AG04449 (cell line): ENCODE measurements around the gene IL36B.

ENCODE experiments used
- CTCF ChIA-PET: fragments of 350-600 bp; formaldehyde crosslinking; extraction: SDS; loops from one replicate; lab custom pipeline; 2021; ENCODE audit warnings: antibody characterized with exemption; lab: Yijun Ruan, JAX
- POLR2A ChIA-PET: fragments of 400-600, 350-600 bp; formaldehyde crosslinking; extraction: SDS; loops from one replicate; lab custom pipeline; 2020; ENCODE audit warnings: antibody characterized with exemption, inconsistent platforms; lab: Yijun Ruan, JAX
- DNase-seq: peaks from one replicate; pipeline ENCODE4 v3.0.0-alpha.2; 2010; ENCODE audit warnings: low read depth, low spot score
- H3K4me3 ChIP-seq: 2 replicates; pipeline ENCODE4 v1.5.1; 2011; ENCODE audit warnings: low read depth, mild to moderate bottlenecking, control low read depth, low read length
- TF ChIP-seq, protein P1 (sequence below): IDR thresholded peaks from one replicate; pipeline ENCODE4 v1.5.1; 2011; ENCODE audit warnings: mild to moderate bottlenecking, moderate library complexity, low read length, control low read depth, inconsistent platforms; ENCODE audit not compliant: insufficient read depth; ENCODE audit errors: missing control alignments

IL36B gene

DNA sequence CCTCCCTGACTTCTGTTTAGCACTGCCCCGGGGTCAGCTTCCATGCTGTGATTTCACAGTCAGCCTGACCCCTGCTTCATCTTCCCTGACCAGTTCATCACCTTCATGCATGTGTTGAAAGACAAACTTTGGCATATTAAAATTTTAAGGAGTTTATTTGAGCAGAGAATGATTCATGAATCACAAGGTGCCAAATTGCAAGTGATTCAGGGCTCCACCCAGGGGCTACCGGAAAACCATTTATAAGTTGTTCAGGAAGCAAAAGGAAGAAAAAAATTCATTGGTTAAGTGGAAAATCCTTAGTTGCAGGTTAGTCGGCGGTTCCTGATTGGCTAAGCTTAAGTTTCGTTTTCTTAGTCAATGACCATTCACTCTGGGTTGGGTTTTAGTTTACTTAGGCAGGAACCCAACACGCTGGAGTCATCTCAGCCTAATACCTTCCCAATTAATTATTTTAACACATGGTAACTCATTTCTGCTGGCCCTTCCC is 25.7 kb upstream of the IL36B start:
- no peak overlapping the region for H3K4me3 ChIP-seq
- ChIA-PET POLR2A (no interaction called here), CTCF (interaction anchor here (0.8 to 7.3 kb wide), 5 partner anchors 9 to 312 kb away, joined by 3 to 44 read pairs (median 20); no protein-coding TSS in a partner anchor)
- TF ChIP-seq, protein P1, sequence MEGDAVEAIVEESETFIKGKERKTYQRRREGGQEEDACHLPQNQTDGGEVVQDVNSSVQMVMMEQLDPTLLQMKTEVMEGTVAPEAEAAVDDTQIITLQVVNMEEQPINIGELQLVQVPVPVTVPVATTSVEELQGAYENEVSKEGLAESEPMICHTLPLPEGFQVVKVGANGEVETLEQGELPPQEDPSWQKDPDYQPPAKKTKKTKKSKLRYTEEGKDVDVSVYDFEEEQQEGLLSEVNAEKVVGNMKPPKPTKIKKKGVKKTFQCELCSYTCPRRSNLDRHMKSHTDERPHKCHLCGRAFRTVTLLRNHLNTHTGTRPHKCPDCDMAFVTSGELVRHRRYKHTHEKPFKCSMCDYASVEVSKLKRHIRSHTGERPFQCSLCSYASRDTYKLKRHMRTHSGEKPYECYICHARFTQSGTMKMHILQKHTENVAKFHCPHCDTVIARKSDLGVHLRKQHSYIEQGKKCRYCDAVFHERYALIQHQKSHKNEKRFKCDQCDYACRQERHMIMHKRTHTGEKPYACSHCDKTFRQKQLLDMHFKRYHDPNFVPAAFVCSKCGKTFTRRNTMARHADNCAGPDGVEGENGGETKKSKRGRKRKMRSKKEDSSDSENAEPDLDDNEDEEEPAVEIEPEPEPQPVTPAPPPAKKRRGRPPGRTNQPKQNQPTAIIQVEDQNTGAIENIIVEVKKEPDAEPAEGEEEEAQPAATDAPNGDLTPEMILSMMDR, result no peak
- DNase-seq, result no peak

DNA sequence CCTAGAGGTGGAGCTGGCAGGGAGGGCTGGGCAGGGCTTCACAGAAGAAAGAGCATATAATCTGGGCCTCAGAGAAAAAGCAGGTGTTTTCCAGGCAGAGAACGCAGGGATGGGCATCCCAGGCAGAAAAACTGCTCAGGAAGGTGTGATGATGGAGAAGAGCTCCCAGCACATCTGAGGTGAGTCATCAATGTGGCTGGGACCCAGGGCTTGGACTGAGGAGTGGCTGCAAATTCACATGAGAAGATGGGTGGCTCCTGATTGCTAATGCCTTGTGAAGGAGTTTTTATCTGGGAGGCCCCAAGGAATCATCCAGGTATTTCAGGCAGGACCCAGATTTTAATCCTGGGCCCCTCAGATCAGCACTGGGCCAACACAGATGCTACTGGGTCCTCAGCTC is 25.3 kb upstream of the IL36B start:
- TF ChIP-seq, protein P1, result no peak
- H3K4me3 ChIP-seq, result no peak overlapping the region
- CTCF ChIA-PET, result interaction anchor here (0.8 to 7.3 kb wide), 4 partner anchors 9 to 59 kb away, joined by 3 to 44 read pairs (median 12); no protein-coding TSS in a partner anchor
- POLR2A ChIA-PET, result no interaction called here
- no peak for DNase-seq

DNA sequence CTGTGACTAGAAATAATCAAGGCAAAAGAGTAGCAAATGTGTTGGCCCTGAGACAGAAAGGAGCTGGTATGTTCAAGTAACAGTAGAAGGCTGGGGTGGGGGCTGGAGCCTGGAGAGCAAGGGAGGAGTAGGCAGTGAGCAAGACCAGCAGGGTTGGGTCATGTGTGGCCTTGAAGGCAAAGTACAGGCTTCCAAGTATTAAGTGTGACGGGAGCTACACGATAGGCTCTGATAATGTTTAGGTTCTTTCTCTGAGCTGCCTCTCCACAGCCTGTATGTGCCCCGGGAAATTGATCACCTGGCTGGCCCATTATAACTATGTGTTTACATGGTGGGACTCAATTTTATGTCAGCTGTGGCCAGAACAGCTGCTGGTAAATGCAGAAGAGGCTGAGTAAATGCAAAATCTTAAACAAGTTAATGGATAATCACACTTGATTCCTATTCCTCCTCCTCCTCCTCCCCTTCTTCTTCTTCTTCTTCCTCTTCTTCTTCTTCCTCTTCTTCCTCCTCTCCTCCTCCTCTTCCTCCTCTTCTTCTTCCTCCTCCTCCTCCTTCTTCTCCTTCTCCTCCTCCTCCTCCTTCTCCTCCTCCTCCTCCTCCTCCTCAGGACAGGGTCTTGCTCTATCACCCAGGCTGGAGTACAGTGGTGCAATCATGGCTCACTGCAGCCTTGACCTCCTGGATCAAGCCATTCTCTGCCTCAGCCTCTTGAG is 24.4 kb upstream of the IL36B start:
- TF ChIP-seq, protein P1, result no peak
- ChIA-PET CTCF (interaction anchor here (0.9 to 7.3 kb wide), 3 partner anchors 8 to 60 kb away, joined by 3 to 44 read pairs (median 20); no protein-coding TSS in a partner anchor), POLR2A (no interaction called here)
- DNase-seq, result no peak
- no peak overlapping the region for H3K4me3 ChIP-seq

DNA sequence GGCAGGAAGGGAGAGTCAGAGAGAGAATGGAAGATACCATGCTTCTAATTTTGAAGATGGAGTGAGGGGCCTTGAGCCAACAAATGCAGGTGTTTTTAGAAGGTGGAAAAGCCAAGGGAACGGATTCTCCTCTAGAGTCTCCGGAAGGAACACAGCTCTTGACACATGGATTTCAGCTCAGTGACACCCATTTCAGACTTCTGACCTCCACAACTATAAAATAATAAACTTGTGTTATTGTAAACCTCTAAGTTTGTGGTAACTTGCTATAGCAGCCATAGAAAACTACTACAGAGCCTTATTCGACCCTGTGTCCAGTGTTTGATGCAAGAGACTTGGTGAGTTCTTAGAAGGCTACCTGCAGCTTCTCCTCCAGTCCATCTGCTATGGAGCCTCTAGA is 22.9 kb upstream of the IL36B start:
- TF ChIP-seq, protein P1, result no peak
- H3K4me3 ChIP-seq, result no peak overlapping the region
- no peak for DNase-seq
- CTCF ChIA-PET, result interaction anchor here (0.9 kb wide), 1 partner anchor 315 kb away, joined by 3 read pairs; no protein-coding TSS in a partner anchor
- POLR2A ChIA-PET, result no interaction called here

DNA sequence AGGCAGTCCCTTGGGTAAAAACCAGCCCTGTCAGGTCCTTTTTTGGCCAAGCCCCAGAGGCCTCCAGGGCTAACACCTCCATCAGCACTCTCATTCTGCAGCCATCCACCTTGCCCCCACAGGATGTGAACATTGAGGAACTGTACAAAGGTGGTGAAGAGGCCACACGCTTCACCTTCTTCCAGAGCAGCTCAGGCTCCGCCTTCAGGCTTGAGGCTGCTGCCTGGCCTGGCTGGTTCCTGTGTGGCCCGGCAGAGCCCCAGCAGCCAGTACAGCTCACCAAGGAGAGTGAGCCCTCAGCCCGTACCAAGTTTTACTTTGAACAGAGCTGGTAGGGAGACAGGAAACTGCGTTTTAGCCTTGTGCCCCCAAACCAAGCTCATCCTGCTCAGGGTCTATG is 22.4 kb upstream of the IL36B start:
- TF ChIP-seq, protein P1, result no peak
- no peak overlapping the region for H3K4me3 ChIP-seq
- ChIA-PET POLR2A (no interaction called here), CTCF (no interaction called here)
- no peak for DNase-seq

DNA sequence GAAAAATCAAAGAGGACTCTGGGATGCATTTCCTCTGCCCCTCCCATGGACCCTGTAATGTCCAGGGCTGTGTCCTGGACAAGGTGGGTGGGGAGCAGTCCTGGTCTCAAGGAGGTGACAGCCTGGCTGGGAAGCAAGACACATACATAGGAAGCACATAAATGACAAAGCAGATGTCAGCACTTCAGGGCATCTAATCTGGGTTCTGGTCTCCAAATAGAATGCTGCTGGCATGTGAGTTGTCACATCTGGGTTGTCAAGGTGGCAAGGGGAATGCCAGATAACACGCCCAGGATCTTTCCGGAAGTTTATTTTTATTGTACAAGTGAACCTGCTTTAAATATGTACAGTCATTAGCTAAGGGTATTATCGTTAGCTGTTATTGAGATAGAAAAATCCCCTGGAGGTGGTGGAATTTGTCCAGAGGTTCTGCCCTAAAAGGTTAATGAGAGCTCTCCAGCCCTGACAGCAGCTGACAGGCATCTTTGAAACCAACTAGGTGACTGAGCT is 20.7 kb upstream of the IL36B start:
- no peak for DNase-seq
- H3K4me3 ChIP-seq, result no peak overlapping the region
- ChIA-PET CTCF (interaction anchor here (0.7 kb wide), 1 partner anchor 317 kb away, joined by 3 read pairs; no protein-coding TSS in a partner anchor), POLR2A (no interaction called here)
- TF ChIP-seq, protein P1, result no peak
